ENCODE data around the gene UTP14C. TPM values are rescaled to one million over a fixed set of nuclear protein-coding genes. Genes with fewer than 3 reads are reported as not detected.
A peak's percentile ranks its signal among the peaks of the same experiment; 100 is the strongest.

The UTP14C gene
- total RNA-seq, 2 donors from 2014 or later, result 20.7 to 22.0 TPM

GRCh38 chr13:52002361-52002760, 22.1 kb upstream of the UTP14C start:
- H3K27ac ChIP-seq (ENCODE audit: low read depth, low read length), result no peak overlapping the region
- no peak overlapping the region for H3K4me3 ChIP-seq (ENCODE audit: low read length)
- Mint-ChIP-seq H3K4me3 (no peak overlapping the region), H3K36me3 (ENCODE audit: low read depth) (peaks cover 12% of the 10 kb centered on the region), H3K4me1 (peaks cover 35% of the 10 kb centered on the region), H3K27ac (no peak overlapping the region), H3K9me3 (peaks cover 11% of the 10 kb centered on the region), H3K27me3 (ENCODE audit: insufficient read depth) (peaks cover 13% of the 10 kb centered on the region)
- WGBS, 2 experiments (ENCODE audit: insufficient coverage in 1 of 2, insufficient read length in 1 of 2), result 63 to 76% methylated on average over 3 of the region's 4 CpGs
- peaks cover 10% of the 10 kb centered on the region for H3K9me3 ChIP-seq (ENCODE audit: control insufficient read depth, low read length)
- peaks cover 14% of the 10 kb centered on the region for H3K4me1 ChIP-seq (ENCODE audit: control insufficient read depth, insufficient read depth, low read length)
- H3K36me3 ChIP-seq (ENCODE audit: control insufficient read depth, insufficient read depth, low read length), result peaks cover 4% of the 10 kb centered on the region
- TF ChIP-seq CTCF (conservative IDR thresholded peaks at IDR 0.05), result no peak
- peaks cover 8% of the 10 kb centered on the region for H3K27me3 ChIP-seq (ENCODE audit: control insufficient read depth, insufficient read depth, low read length, poor library complexity, severe bottlenecking)
- no peak overlapping the region for H3K9ac ChIP-seq (ENCODE audit: extremely low read depth, low read length, poor library complexity, severe bottlenecking)
- peak; percentile 62 for DNase-seq

- H3K4me3 Mint-ChIP-seq, result no peak overlapping the region
- Histone ChIP-seq H3K27me3 (ENCODE audit: control insufficient read depth, insufficient read depth, low read length, poor library complexity, severe bottlenecking) (peaks cover 8% of the 10 kb centered on the region), H3K4me1 (ENCODE audit: control insufficient read depth, insufficient read depth, low read length) (peaks cover 11% of the 10 kb centered on the region), H3K36me3 (ENCODE audit: control insufficient read depth, insufficient read depth, low read length) (peaks cover 4% of the 10 kb centered on the region), H3K9ac (ENCODE audit: extremely low read depth, low read length, poor library complexity, severe bottlenecking) (no peak overlapping the region), H3K9me3 (ENCODE audit: control insufficient read depth, low read length) (peaks cover 10% of the 10 kb centered on the region), H3K4me3 (ENCODE audit: low read length) (no peak overlapping the region), H3K27ac (ENCODE audit: low read depth, low read length) (no peak overlapping the region)
- peaks cover 11% of the 10 kb centered on the region for H3K9me3 Mint-ChIP-seq
- H3K36me3 Mint-ChIP-seq (ENCODE audit: low read depth), result peaks cover 15% of the 10 kb centered on the region
- peaks cover 26% of the 10 kb centered on the region for H3K4me1 Mint-ChIP-seq
- TF ChIP-seq CTCF (conservative IDR thresholded peaks at IDR 0.05), result peak; percentile 58
- 85 to 91% methylated on average over 4 of the region's 4 CpGs for WGBS, 2 experiments (ENCODE audit: insufficient coverage in 1 of 2, insufficient read length in 1 of 2)
- no peak overlapping the region for H3K27ac Mint-ChIP-seq
- peak; percentile 75 for DNase-seq
- peaks cover 15% of the 10 kb centered on the region for H3K27me3 Mint-ChIP-seq (ENCODE audit: insufficient read depth)
Observed at GRCh38 chr13:52003541-52003940, 20.9 kb upstream of the UTP14C start.

- peaks cover 10% of the 10 kb centered on the region for H3K9me3 ChIP-seq (ENCODE audit: control insufficient read depth, low read length)
- DNase-seq, result no peak
- Mint-ChIP-seq H3K4me3 (no peak overlapping the region), H3K36me3 (ENCODE audit: low read depth) (peaks cover 17% of the 10 kb centered on the region), H3K27me3 (ENCODE audit: insufficient read depth) (peaks cover 19% of the 10 kb centered on the region), H3K9me3 (peaks cover 11% of the 10 kb centered on the region), H3K27ac (no peak overlapping the region), H3K4me1 (peaks cover 15% of the 10 kb centered on the region)
- no peak for TF ChIP-seq CTCF (conservative IDR thresholded peaks at IDR 0.05)
- WGBS, 2 experiments (ENCODE audit: insufficient coverage in 1 of 2, insufficient read length in 1 of 2), result 90 to 100% methylated on average over 1 to 7 of the region's 7 CpGs
- H3K9ac ChIP-seq (ENCODE audit: extremely low read depth, low read length, poor library complexity, severe bottlenecking), result no peak overlapping the region
- peaks cover 2% of the 10 kb centered on the region for H3K4me1 ChIP-seq (ENCODE audit: control insufficient read depth, insufficient read depth, low read length)
- no peak overlapping the region for H3K27ac ChIP-seq (ENCODE audit: low read depth, low read length)
- peaks cover 8% of the 10 kb centered on the region for H3K27me3 ChIP-seq (ENCODE audit: control insufficient read depth, insufficient read depth, low read length, poor library complexity, severe bottlenecking)
- no peak overlapping the region for H3K4me3 ChIP-seq (ENCODE audit: low read length)
- H3K36me3 ChIP-seq (ENCODE audit: control insufficient read depth, insufficient read depth, low read length), result peaks cover 4% of the 10 kb centered on the region
Observed at GRCh38 chr13:52004511-52005170, 19.9 kb upstream of the UTP14C start.
